Testis (tissue), 2 donors: ENCODE data around the gene COX11.

Source experiments
- POLR2A ChIP-seq: fragments of 450-650 bp; IDR thresholded peaks from one replicate; pipeline ENCODE4 v1.6.1; 2017; ENCODE audit warnings: antibody characterized with exemption, mild to moderate bottlenecking, moderate library complexity
- TF ChIP-seq, protein P1 (sequence below), 3 experiments: fragments of 450-650 bp in 2 of 3; fragments of 200-600 bp in 1 of 3; sonication (generic) in 1 of 3; IDR thresholded peaks; one replicate each; pipeline ENCODE4 v1.5.1; 2016 to 2019; ENCODE audit warnings: antibody characterized with exemption in 3 of 3, mild to moderate bottlenecking in 2 of 3, moderate library complexity in 1 of 3

DNA sequence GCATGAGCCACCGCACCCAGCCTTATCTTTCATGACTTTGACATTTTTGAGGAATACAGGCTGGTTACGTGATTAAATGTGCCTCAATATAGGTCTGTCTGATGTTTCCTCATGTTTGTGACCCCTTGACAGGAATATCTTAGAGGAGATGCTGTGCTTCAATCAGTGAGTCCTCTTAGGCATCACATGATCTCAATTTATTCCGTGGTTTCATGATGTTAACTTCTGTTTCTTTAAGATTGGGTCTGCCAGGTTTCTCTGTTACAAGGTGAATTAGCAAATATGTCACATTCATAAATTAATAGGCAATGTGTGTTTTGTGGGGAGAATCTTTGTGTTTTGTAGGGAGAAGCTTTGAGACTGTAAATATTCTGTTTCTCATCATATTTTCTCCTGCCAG lies 3.4 kb upstream of the COX11 start:
- TF ChIP-seq, protein P1, sequence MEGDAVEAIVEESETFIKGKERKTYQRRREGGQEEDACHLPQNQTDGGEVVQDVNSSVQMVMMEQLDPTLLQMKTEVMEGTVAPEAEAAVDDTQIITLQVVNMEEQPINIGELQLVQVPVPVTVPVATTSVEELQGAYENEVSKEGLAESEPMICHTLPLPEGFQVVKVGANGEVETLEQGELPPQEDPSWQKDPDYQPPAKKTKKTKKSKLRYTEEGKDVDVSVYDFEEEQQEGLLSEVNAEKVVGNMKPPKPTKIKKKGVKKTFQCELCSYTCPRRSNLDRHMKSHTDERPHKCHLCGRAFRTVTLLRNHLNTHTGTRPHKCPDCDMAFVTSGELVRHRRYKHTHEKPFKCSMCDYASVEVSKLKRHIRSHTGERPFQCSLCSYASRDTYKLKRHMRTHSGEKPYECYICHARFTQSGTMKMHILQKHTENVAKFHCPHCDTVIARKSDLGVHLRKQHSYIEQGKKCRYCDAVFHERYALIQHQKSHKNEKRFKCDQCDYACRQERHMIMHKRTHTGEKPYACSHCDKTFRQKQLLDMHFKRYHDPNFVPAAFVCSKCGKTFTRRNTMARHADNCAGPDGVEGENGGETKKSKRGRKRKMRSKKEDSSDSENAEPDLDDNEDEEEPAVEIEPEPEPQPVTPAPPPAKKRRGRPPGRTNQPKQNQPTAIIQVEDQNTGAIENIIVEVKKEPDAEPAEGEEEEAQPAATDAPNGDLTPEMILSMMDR (IDR thresholded peaks at IDR 0.05), result no peak
- TF ChIP-seq POLR2A, result no peak
